ENCODE measurements around the gene ITGA2.

Gene ITGA2

DNA sequence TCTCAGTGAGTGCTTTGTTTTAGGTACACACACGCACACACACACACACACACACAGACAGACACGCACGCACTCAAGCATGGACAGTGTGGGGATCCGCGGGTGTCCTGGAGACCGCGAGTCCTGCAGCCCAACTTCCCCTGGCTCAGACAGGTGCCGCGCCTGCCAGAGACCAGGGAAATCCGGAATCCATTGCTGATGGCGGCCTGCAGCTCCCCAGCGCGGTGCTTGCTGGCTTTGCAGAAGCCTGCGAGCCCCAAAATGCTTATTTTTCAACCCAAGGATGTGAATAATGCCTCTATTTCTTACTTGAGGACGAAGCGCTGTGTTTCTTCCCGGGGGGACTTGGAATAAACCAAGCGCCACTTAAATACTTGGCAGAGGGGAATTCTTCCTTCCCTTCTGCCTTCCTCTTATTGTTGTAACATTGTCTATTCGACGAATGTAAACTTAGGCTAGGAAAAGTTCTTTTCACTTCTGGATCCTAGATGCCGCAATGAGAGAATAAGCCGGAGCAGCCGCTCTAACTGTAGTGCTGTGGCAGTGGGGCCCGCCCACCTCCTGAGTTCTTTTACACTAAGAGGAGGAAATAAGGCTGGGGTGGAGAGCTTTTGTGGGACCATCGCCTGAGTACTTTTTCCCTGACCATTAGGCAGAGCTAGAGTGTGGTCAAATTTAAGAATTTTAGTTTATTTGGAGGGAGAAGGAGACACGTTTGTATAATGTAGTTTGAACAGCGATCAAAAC is 802 bp downstream of the ITGA2 start:
- DNase-seq: peak; percentile 17

DNA sequence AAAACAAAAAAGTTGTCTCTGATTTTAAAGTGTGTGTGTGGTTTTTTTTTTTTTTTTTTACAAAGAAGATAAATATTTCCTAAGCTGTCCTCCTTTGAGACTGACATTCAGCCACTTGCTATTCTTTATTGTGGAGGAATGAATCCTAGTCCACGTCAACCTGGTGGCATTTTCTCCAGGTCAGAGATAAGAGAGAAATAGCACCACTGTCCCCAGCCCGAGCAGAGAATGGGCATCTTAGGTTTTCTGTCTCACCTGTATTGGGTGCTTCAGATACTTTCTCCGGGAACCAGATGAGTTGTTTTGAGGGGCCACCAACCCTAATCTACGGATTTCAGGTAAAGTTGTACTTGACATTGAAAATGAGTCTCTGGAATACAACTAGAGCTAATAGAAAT is 1.4 kb downstream of the ITGA2 start:
- no peak for DNase-seq

- no peak for DNase-seq
Observed at GRCh38 chr5:52993367-52993766, 4.2 kb downstream of the ITGA2 start.

DNA sequence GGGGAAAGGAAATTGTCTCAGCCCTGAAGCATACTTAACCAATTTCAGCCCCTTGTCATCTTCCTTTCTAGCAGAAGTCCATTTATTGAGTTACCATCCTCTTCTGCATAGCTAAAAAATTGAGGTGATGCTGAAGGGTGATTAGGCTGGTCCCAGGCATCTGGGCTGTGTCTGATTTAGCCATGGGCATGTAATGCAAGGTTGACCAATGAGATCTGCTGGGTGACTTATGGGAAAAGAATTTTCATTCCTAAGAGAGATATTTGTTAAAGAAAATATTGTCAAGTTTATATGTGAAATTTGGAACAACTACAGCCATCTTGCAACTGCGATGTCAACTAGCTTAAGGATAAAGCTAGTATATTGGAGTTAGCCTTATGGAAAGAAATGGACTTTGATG is 5.1 kb downstream of the ITGA2 start:
- no peak for DNase-seq

DNA sequence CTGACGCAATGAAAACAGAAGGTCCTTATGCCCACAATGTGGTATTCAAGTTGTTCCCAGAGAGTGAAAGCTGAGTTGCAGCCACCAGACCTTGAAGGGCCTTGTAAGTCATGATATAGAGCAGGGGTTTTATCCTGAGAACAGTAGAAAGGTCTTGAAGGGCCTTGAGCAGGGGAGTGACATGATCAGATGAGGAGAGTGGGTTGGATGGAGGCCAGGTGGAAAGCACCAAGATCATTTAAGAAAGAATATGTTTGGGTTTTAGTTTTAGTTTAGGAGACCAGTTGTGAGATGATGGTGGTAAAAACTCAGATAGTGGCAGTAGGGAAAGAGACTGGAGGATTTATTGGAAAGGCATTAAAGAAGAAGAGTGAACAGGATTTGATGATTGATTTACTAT is 5.9 kb downstream of the ITGA2 start:
- no peak for DNase-seq

- no peak for DNase-seq
Observed at GRCh38 chr5:52995914-52996313, 6.8 kb downstream of the ITGA2 start.

- no peak for DNase-seq
Observed at GRCh38 chr5:52996979-52997378, 7.8 kb downstream of the ITGA2 start.

DNA sequence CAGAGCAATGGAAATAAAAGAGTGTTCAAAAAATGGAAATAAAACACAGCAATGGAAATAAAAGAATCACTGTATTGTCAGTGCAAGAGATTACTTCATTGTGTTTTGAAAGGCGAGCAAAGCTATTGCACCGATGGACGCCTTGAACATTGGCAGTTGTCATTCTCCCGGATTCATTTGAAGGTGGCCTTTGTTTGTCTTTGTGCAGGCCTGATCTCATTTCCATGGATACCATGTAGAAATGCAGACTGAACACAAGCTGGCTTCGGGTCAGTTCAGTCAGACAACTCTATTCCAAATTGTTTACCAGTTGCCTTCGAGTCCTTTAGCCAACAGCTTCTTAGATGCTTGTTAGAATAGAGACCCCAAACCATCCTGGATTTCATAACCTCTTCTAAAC is 8.3 kb downstream of the ITGA2 start:
- DNase-seq: no peak

- DNase-seq: no peak
Observed at GRCh38 chr5:52998552-52999313, 9.6 kb downstream of the ITGA2 start.

GRCh38 chr5:52999344-52999949 is 10.3 kb downstream of the ITGA2 start:
- DNase-seq: no peak

GRCh38 chr5:53001541-53001940 is 12.4 kb downstream of the ITGA2 start:
- no peak for DNase-seq

DNA sequence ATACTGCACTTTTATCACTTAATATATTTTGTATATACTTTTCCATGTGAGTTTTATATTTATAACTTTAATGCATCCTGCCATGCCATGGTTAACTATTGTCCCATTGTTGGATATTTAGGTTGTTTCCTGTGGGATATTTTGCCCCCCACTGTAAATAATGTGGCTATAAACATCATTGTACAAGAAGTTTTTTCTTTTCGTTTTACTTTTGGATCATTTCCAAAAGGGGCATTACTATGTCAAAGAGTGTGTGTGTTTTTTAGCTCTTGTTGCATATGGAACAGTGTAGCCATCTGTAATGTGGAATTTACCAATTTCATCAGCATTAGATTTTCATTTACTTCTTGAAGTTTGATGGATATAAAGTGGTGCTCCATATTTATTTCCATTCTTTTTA is 13.3 kb downstream of the ITGA2 start:
- DNase-seq: no peak

DNA sequence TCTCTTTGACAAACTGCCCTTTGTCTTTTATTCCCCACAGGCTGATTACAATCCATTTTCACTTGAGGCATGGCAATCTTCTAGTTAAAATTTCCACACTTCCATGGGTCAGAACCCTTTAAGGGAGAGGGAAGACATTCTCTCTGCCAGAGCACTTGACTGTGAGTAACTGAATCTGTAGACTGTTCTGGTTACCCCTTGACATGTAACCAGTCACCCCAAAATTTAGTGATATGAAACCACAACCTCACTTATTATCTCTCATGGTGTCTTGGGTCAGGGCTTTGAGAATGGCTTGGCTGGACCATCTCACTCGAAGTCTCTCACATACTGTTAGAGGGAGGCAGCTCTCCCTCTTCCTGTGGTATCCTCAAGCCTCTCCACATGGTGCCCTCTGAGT is 14.0 kb downstream of the ITGA2 start:
- DNase-seq: no peak

GRCh38 chr5:53006911-53007890 is 18.0 kb downstream of the ITGA2 start:
- DNase-seq: no peak

DNA sequence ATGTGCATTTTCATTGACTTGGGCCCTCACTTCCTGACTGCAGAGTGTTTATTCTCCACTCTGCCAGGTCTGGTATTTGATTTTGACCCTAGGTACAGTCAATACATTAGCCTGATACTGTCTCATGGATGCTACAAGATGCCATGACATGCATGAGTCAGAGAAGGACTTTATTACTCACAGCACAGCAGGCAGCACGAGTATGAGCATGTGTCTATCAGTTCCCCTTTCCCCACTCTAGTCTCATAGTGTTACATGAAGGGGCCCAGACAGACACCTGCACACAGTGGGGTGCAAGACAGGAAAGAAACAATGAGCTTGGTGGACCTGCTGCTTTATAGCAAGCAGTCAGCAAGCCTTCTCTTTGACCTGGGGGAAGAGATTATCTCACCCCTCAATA is 19.6 kb downstream of the ITGA2 start:
- DNase-seq: peak; percentile 54

DNA sequence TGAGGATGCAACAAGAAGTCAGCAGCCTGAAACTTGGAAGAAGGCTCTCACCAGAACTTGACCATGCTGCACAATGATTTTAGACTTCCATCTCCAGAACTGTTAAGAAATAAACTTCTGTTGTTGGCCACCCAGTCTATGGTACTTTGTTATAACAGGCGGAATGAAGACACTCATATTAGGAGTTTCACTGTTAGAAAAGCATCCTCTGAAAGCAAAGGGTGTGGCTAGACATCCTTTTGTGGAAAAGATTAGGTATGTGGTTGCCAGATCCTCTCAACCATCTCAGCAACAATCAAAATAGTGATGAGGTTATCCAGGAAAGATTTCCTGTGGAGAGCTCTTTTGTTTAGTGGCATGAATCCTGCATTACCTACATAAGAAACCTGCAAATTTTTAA is 20.7 kb downstream of the ITGA2 start:
- DNase-seq: no peak

DNA sequence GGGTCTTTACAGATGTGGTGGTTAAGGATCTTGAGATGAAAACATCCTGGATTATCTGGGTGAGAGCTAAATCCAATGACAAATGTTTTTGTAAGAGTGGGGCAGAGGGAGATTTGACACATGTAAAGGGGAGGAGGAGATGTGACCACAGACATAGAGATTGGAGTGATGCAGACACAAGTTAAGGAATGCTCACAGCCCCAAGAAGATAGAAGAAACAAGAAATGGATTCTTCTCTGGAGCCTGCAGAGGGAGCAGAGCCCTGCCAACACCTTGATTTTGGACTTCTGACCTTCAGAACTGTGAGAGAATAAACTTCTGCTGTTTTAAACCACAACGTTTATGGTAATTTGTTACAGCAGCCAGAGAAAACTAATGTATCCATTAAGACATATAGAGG is 21.7 kb downstream of the ITGA2 start:
- no peak for DNase-seq

GRCh38 chr5:53011233-53011632 is 22.1 kb downstream of the ITGA2 start:
- no peak for DNase-seq

DNA sequence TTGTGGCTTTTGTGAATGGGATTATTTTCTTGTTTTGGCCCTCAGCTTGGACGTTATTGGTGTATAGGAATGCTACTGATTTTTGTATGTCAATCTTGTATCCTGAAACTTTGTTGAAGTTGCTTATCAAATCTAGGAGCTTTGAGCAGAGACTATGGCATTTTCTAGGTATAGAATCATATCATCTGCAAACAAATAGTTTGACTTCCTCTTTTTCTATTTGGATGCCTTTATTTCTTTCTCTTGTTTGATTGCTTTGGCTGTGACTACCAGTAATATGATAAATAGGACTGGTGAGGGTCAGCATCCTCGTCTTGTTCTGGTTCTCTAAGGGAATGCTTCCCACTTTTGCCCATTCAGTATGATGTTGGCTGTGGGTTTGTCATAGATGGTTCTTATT is 24.7 kb downstream of the ITGA2 start:
- no peak for DNase-seq

DNA sequence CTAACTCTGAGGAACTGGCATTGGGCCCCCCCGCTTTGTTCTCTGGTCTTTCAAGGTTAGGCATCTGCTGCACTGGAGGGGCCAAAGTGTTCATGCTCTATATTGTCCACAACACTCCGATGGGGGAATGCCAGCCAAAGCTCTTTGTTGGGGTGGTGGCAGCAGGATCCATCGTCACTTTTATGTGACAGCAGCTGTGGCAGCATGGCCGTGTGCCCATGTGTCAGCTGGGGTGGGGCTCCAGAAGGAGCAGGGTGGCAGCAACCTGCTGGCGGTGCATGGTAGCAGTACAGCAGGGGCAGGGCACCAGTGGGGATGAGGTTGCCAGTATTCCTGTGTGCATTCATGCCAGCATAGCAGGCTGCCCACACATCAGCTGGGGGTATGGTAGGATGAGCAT is 28.2 kb downstream of the ITGA2 start:
- DNase-seq: no peak

DNA sequence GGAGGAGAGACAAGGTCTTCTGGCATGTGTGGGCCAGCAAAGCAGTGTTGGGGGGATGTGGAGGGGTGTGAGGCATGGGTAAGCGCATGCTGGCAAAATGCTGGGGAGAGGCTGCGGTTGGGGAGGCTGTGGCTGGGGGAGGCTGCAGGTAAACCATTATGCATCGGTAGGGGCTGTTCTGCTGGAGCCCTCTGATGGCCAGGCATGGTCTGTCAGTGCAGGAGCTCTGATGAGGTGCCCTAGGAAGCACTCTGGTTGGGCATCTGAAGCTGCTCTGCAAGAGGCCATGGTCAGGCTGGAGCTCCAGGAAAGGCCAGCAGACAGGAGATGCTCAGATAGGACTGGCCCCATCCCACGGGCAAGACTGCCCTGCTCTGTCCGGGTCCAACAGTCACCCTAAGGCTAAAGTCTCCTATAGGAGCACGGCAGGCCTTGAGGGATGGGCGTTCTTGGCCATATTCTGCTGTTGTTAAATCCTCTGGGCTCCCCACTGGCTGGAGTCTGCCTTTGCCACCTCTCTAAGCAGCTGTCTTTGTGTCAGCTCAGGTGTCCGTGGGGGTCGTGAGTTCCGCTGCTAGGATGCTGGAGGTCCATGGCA is 28.7 kb downstream of the ITGA2 start:
- no peak for DNase-seq

GRCh38 chr5:53019320-53019719 is 30.2 kb downstream of the ITGA2 start:
- DNase-seq: no peak
